Esophagus muscularis mucosa (tissue), 4 donors: ENCODE results near the gene C22orf23. TPM values are rescaled to one million over a fixed set of nuclear protein-coding genes. Genes with fewer than 3 reads are reported as not detected.
"Not testable (repeated sequence)": the region's sequence is repeated elsewhere in the genome, so short reads cannot be mapped to it uniquely, and the experiment has no call there.

ENCODE experiments used
- DNase-seq: peaks from one replicate; pipeline ENCODE4 v3.0.0-alpha.2; 2017; ENCODE audit errors: extremely low spot score
- H3K27ac ChIP-seq, 4 donors: fragments of 200-600 bp; sonication (generic); replicated peaks in 1 of 4; 1 replicate in 3 of 4; 2 replicates in 1 of 4; pipeline ENCODE4 v1.5.1; 2016 to 2019; ENCODE audit warnings: mild to moderate bottlenecking in 1 of 4
- H3K27me3 ChIP-seq, 4 donors: fragments of 200-600 bp; sonication (generic); one replicate each; pipeline versions ENCODE4 v1.5.1 to v1.6.0; 2016 to 2019
- H3K36me3 ChIP-seq, 4 donors: fragments of 200-600 bp; sonication (generic); one replicate each; pipeline ENCODE4 v1.5.1; 2016 to 2019
- H3K4me1 ChIP-seq, 4 donors: fragments of 200-600 bp; sonication (generic); one replicate each; pipeline ENCODE4 v1.5.1; 2016 to 2019
- H3K4me3 ChIP-seq, 4 donors: fragments of 200-600 bp; sonication (generic); 1 replicate in 2 of 4; 2 replicates in 2 of 4; pipeline ENCODE4 v1.5.1; 2016 to 2019; ENCODE audit warnings: mild to moderate bottlenecking in 4 of 4, moderate library complexity in 1 of 4
- H3K9me3 ChIP-seq, 4 donors: fragments of 200-600 bp; sonication (generic); 1 replicate in 3 of 4; 2 replicates in 1 of 4; pipeline ENCODE4 v1.5.1; 2016 to 2019
- CTCF ChIP-seq, 3 experiments: fragments of 200-600 bp in 2 of 3; fragments of 450-650 bp in 1 of 3; sonication (generic) in 2 of 3; IDR thresholded peaks; one replicate each; pipeline ENCODE4 v1.5.1; 2017 to 2019; ENCODE audit warnings: antibody characterized with exemption in 3 of 3, mild to moderate bottlenecking in 2 of 3, moderate library complexity in 1 of 3
- EP300 ChIP-seq: sonication (generic); formaldehyde crosslinking; IDR thresholded peaks from one replicate; pipeline ENCODE4 v1.6.1; 2017; ENCODE audit warnings: antibody characterized with exemption
- POLR2A ChIP-seq: fragments of 450-650 bp; IDR thresholded peaks from one replicate; pipeline ENCODE4 v1.6.1; 2017; ENCODE audit warnings: antibody characterized with exemption, moderate library complexity, mild to moderate bottlenecking, low read depth
- POLR2AphosphoS5 ChIP-seq, 2 donors: sonication (generic); formaldehyde crosslinking; IDR thresholded peaks; one replicate each; pipeline ENCODE4 v1.6.1; 2017; ENCODE audit warnings: antibody characterized with exemption in 2 of 2
- WGBS: methylation state at CpG from one replicate; pipeline ENCODE4 v1.1.5; 2018; 5-methylcytosine and 5-hydroxymethylcytosine counted together
- intact Hi-C: fragments of 100-400 bp; cut with DNase I; formaldehyde crosslinking; loops from one replicate; pipeline ENCODE4 v1.15.1; 2023
- total RNA-seq, 4 donors: library from RNA; depleted of rRNA; stranded (reverse); fragments of >200 nt; gene quantifications; one replicate each; pipeline versions ENCODE4 v1.1.0 to v1.2.1, GENCODE V29; 2016

The C22orf23 gene
- total RNA-seq, 4 donors from 2014 or later: not detected

GRCh38 chr22:37954686-37955085, 1.3 kb upstream of the C22orf23 start:
- 69% methylated on average over 4 of the region's 4 CpGs for WGBS
- DNase-seq: no peak
- peak overlapping the region; percentile 83 to 95 (median 86) for H3K4me3 ChIP-seq
- no peaks in the 10 kb centered on the region for H3K9me3 ChIP-seq
- H3K27ac ChIP-seq: no peak overlapping the region
- H3K36me3 ChIP-seq: peaks cover 28 to 38% (median 35%) of the 10 kb centered on the region in 4 donors
- H3K4me1 ChIP-seq: peaks cover 15 to 45% (median 28%) of the 10 kb centered on the region in 4 donors
- intact Hi-C loops: no loop called here
- no peaks in the 10 kb centered on the region for H3K27me3 ChIP-seq
- TF ChIP-seq POLR2A (no peak), EP300 (no peak), CTCF (IDR thresholded peaks at IDR 0.05) (no peak), POLR2AphosphoS5 (IDR thresholded peaks at IDR 0.05) (no peak)

- WGBS: 3% methylated on average over 12 of the region's 13 CpGs
- H3K27me3 ChIP-seq: no peaks in the 10 kb centered on the region
- peak overlapping the region; percentile 83 to 95 (median 86) for H3K4me3 ChIP-seq
- DNase-seq: no peak
- H3K9me3 ChIP-seq: no peaks in the 10 kb centered on the region
- peaks cover 15 to 45% (median 28%) of the 10 kb centered on the region in 4 donors for H3K4me1 ChIP-seq
- H3K36me3 ChIP-seq: peaks cover 15 to 22% (median 18%) of the 10 kb centered on the region in 4 donors
- TF ChIP-seq POLR2AphosphoS5 (IDR thresholded peaks at IDR 0.05) (no peak), CTCF (IDR thresholded peaks at IDR 0.05) (no peak), EP300 (no peak), POLR2A (no peak)
- H3K27ac ChIP-seq: peak overlapping the region; percentile 75 to 87 (median 80)
- intact Hi-C loops: no loop called here
Observed at GRCh38 chr22:37953062-37953436, 352 bp downstream of the C22orf23 start.

GRCh38 chr22:37952629-37953028, 772 bp downstream of the C22orf23 start:
- Histone ChIP-seq H3K27ac (peak overlapping the region in 3 of 4 donors; percentile 75 to 87 (median 83)), H3K4me3 (peak overlapping the region; percentile 83 to 95 (median 86)), H3K36me3 (peaks cover 11 to 18% (median 14%) of the 10 kb centered on the region in 4 donors), H3K4me1 (peaks cover 15 to 41% (median 28%) of the 10 kb centered on the region in 4 donors)
- intact Hi-C loops, DNase-seq, H3K9me3 ChIP-seq, H3K27me3 ChIP-seq: not testable (repeated sequence)
- 7% methylated on average over 19 of the region's 20 CpGs for WGBS

GRCh38 chr22:37951305-37951704, 2.1 kb downstream of the C22orf23 start:
- WGBS: 37% methylated on average over 8 of the region's 8 CpGs
- Histone ChIP-seq H3K27me3 (no peaks in the 10 kb centered on the region), H3K36me3 (peaks cover 0 to 4% (median 2%) of the 10 kb centered on the region in 4 donors), H3K4me1 (peaks cover 15 to 36% (median 28%) of the 10 kb centered on the region in 4 donors), H3K27ac (no peak overlapping the region), H3K9me3 (no peaks in the 10 kb centered on the region), H3K4me3 (no peak overlapping the region)
- no peak for DNase-seq
- no peak for TF ChIP-seq EP300
- no peak for TF ChIP-seq POLR2AphosphoS5 (IDR thresholded peaks at IDR 0.05)
- TF ChIP-seq CTCF (IDR thresholded peaks at IDR 0.05): no peak
- no peak for TF ChIP-seq POLR2A
- intact Hi-C loops: no loop called here

GRCh38 chr22:37947142-37947795, 6.1 kb downstream of the C22orf23 start:
- H3K9me3 ChIP-seq, DNase-seq, H3K27ac ChIP-seq, H3K4me1 ChIP-seq, intact Hi-C loops, H3K4me3 ChIP-seq, H3K27me3 ChIP-seq: not testable (repeated sequence)
- WGBS: 95% methylated on average over 12 of the region's 14 CpGs
- H3K36me3 ChIP-seq: peaks cover 2 to 29% (median 19%) of the 10 kb centered on the region in 4 donors

- not testable (repeated sequence) for H3K9me3 ChIP-seq
Observed at GRCh38 chr22:37944423-37944822, 9.0 kb downstream of the C22orf23 start.

More at GRCh38 chr22:37944423-37944822, 9.0 kb downstream of the C22orf23 start:
- intact Hi-C loops, H3K27ac ChIP-seq, H3K4me1 ChIP-seq, H3K4me3 ChIP-seq, H3K27me3 ChIP-seq, DNase-seq: not testable (repeated sequence)
- 94% methylated on average over 11 of the region's 11 CpGs for WGBS
- peaks cover 31 to 57% (median 46%) of the 10 kb centered on the region in 4 donors for H3K36me3 ChIP-seq
